OCI-LY7 (cell line): ENCODE results near the gene TCFL5.

Source experiments
- EZH2phosphoT487 ChIP-seq: fragments of 200-600 bp; sonication (generic); IDR thresholded peaks from 2 replicates; pipeline ENCODE4 v1.6.1; 2018; ENCODE audit warnings: low read depth, borderline replicate concordance, mild to moderate bottlenecking, mixed run types, antibody characterized with exemption, low read length, moderate library complexity, mixed read lengths
- TF ChIP-seq, protein P1 (sequence below): fragments of 200-600 bp; sonication (generic); conservative IDR thresholded peaks from 2 replicates; pipeline ENCODE4 v1.5.1; 2014; ENCODE audit warnings: mild to moderate bottlenecking, antibody characterized with exemption, low read length, moderate library complexity, mixed read lengths

DNA sequence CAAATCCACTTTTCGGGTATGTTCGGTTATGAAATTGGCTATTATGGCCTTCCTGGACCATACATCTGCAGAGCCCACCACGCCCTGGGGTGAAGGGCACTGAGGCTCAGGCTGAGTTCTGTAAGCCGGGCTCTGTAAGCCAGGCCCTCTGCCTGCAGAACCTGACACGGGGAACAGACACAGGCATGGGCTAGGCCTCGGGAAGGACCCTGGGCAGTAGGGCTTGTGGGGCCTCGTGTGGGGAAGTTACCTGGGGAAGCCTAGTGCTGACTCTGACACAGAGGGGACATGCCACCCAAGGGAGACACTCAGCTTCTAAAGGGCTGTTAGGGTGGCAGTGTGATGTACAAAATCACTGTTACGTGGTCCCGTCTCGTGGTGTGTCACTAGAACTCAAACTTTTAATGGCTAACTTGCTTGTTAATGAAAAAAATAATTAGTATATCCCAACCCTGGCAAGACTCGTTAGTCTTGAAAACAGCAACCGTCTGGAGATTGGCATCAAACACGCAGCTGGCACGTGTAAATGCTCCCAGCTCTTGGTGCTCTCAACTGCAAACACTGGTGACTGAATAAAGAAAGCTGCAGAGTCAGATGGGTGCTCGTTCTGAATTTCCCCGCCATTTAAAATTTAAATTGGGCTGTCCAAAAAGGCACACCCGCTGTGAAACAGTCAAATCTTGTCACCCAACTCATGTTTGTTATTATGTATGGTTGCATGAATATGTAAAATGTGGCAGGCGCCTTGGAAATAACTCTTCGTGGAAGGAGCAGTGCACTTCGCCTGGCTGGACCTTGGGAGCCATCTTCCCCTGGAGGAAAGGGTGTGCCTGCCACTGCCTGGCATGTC, 23.6 kb upstream of the TCFL5 start:
- TF ChIP-seq, protein P1, sequence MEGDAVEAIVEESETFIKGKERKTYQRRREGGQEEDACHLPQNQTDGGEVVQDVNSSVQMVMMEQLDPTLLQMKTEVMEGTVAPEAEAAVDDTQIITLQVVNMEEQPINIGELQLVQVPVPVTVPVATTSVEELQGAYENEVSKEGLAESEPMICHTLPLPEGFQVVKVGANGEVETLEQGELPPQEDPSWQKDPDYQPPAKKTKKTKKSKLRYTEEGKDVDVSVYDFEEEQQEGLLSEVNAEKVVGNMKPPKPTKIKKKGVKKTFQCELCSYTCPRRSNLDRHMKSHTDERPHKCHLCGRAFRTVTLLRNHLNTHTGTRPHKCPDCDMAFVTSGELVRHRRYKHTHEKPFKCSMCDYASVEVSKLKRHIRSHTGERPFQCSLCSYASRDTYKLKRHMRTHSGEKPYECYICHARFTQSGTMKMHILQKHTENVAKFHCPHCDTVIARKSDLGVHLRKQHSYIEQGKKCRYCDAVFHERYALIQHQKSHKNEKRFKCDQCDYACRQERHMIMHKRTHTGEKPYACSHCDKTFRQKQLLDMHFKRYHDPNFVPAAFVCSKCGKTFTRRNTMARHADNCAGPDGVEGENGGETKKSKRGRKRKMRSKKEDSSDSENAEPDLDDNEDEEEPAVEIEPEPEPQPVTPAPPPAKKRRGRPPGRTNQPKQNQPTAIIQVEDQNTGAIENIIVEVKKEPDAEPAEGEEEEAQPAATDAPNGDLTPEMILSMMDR, result no peak
- no peak for TF ChIP-seq EZH2phosphoT487
